ENCODE data around the gene GRIA4. TPM values are rescaled to one million over a fixed set of nuclear protein-coding genes. Genes with fewer than 3 reads are reported as not detected.

Gene GRIA4
- total and polyA plus RNA-seq, 2 experiments from 2014 or later = 1.3 to 3.7 TPM

- no peak overlapping the region for H2AFZ ChIP-seq
- H3K4me3 ChIP-seq = no peak overlapping the region
- H4K20me1 ChIP-seq (ENCODE audit: insufficient read depth, poor library complexity, severe bottlenecking) = no peaks in the 10 kb centered on the region
- no peaks in the 10 kb centered on the region for H3K9me2 ChIP-seq (replicated peaks; ENCODE audit: insufficient read depth)
- H3K36me3 ChIP-seq (replicated peaks; ENCODE audit: insufficient read depth, low read depth) = no peaks in the 10 kb centered on the region
- TF ChIP-seq CTCF (IDR thresholded peaks at IDR 0.05; ENCODE audit: poor library complexity) (no peak), EZH2 (IDR thresholded peaks at IDR 0.05; ENCODE audit: borderline replicate concordance) (no peak), EZH2phosphoT487 (IDR thresholded peaks at IDR 0.05; ENCODE audit: low read depth, severe bottlenecking, unreplicated experiment) (no peak)
- H3K79me2 ChIP-seq = no peaks in the 10 kb centered on the region
- H3K27me3 ChIP-seq = no peaks in the 10 kb centered on the region
- DNase-seq (ENCODE audit: low spot score) = no peak
- H3K4me2 ChIP-seq = no peak overlapping the region
- no peaks in the 10 kb centered on the region for H3K4me1 ChIP-seq (ENCODE audit: insufficient read depth)
- WGBS (ENCODE audit: low lambda C conversion rate, missing lambda C conversion rate) = 72% methylated on average over 5 of the region's 5 CpGs
- H3K9me3 ChIP-seq (ENCODE audit: low read depth) = no peaks in the 10 kb centered on the region
- no peak overlapping the region for H3K27ac ChIP-seq
Observed at GRCh38 chr11:105811242-105811641, 201.4 kb downstream of the GRIA4 start.

DNA sequence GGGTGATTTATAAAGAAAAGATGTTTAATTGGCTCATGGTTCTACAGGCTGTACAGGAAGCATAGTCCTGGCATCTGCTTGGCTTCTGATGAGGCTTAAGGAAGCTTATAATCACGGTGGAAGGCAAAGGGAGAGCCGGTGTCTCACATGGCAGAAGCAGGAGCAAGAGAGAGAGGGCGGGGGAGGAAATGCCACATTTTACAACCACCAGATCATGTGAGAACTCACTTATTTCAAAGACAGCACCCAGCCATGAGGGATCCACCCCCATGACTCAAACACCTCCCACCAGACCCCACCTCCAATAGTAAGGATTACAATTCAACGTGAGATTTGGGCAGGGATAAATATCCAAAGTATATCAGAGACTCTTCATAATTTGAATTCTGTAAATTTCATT, 211.5 kb downstream of the GRIA4 start:
- no peaks in the 10 kb centered on the region for H3K9me2 ChIP-seq (replicated peaks; ENCODE audit: insufficient read depth)
- DNase-seq (ENCODE audit: low spot score) = no peak
- H2AFZ ChIP-seq = no peak overlapping the region
- H3K27me3 ChIP-seq = no peaks in the 10 kb centered on the region
- H3K4me1 ChIP-seq (ENCODE audit: insufficient read depth) = no peaks in the 10 kb centered on the region
- H3K9me3 ChIP-seq (ENCODE audit: low read depth) = no peaks in the 10 kb centered on the region
- H3K36me3 ChIP-seq (replicated peaks; ENCODE audit: insufficient read depth, low read depth) = no peaks in the 10 kb centered on the region
- no peak overlapping the region for H3K27ac ChIP-seq
- TF ChIP-seq EZH2phosphoT487 (IDR thresholded peaks at IDR 0.05; ENCODE audit: low read depth, severe bottlenecking, unreplicated experiment) (no peak), EZH2 (IDR thresholded peaks at IDR 0.05; ENCODE audit: borderline replicate concordance) (no peak), CTCF (IDR thresholded peaks at IDR 0.05; ENCODE audit: poor library complexity) (no peak)
- H4K20me1 ChIP-seq (ENCODE audit: insufficient read depth, poor library complexity, severe bottlenecking) = no peaks in the 10 kb centered on the region
- H3K4me2 ChIP-seq = no peak overlapping the region
- no peak overlapping the region for H3K4me3 ChIP-seq
- H3K79me2 ChIP-seq = no peaks in the 10 kb centered on the region
- 59% methylated on average over 4 of the region's 4 CpGs for WGBS (ENCODE audit: low lambda C conversion rate, missing lambda C conversion rate)

DNA sequence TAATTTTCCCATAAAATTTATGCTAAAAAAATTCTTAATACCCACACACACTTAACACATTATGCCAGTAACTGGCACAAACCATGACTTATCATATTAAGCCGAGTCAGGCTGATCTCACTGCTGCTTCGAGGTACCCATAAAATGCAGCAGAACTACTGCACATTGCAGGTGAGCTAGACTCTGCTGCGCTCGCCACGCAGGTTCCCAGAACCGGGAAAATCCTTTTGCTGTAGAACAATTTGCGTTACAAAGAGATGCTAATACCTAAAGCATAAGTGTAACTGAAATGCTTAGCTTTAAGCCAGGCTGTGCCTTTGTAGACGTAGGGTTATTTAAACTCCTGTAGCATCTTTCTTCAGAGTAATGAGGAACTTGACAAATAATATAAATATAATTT, 211.9 kb downstream of the GRIA4 start:
- Histone ChIP-seq H3K9me2 (replicated peaks; ENCODE audit: insufficient read depth) (no peaks in the 10 kb centered on the region), H3K4me2 (no peak overlapping the region), H3K9me3 (ENCODE audit: low read depth) (no peaks in the 10 kb centered on the region), H2AFZ (no peak overlapping the region), H4K20me1 (ENCODE audit: insufficient read depth, poor library complexity, severe bottlenecking) (no peaks in the 10 kb centered on the region), H3K27me3 (no peaks in the 10 kb centered on the region), H3K4me3 (no peak overlapping the region), H3K27ac (no peak overlapping the region), H3K36me3 (replicated peaks; ENCODE audit: insufficient read depth, low read depth) (no peaks in the 10 kb centered on the region), H3K79me2 (no peaks in the 10 kb centered on the region), H3K4me1 (ENCODE audit: insufficient read depth) (no peaks in the 10 kb centered on the region)
- TF ChIP-seq EZH2 (IDR thresholded peaks at IDR 0.05; ENCODE audit: borderline replicate concordance) (no peak), CTCF (IDR thresholded peaks at IDR 0.05; ENCODE audit: poor library complexity) (no peak), EZH2phosphoT487 (IDR thresholded peaks at IDR 0.05; ENCODE audit: low read depth, severe bottlenecking, unreplicated experiment) (no peak)
- WGBS (ENCODE audit: low lambda C conversion rate, missing lambda C conversion rate) = 63% methylated on average over 8 of the region's 8 CpGs
- no peak for DNase-seq (ENCODE audit: low spot score)
